Activated CD4-positive, CD25-positive, alpha-beta regulatory T cell treated with anti-CD3 and anti-CD28 coated beads, Interleukin-2, amount 50 U/mL, for 16 hours (primary cell): Measurements from ENCODE around the gene TTR.

Experiments
- DNase-seq: peaks from one replicate; pipeline ENCODE4 v3.0.0-alpha.2; 2020; ENCODE audit warnings: low read depth, low spot score

TTR gene

DNA sequence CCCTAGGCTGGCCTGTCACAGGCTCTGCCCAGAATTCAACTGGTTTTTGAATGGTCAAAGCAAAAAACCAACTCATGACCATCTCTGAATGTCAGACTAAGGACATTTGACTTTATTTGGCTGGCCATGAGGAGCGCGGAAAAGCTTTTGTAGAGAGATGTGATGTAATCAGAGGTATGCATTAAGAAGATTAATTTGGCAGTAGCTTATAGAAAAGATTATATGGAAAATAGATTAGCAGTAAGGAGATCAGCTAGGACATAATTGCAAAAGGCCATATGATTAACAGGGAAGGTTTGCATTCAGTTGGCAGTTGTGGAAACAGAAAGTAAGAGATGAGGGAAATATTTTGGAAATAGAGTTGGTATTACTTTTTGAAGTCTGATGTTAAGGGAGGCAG, 12.3 kb upstream of the TTR start:
- no peak for DNase-seq

DNA sequence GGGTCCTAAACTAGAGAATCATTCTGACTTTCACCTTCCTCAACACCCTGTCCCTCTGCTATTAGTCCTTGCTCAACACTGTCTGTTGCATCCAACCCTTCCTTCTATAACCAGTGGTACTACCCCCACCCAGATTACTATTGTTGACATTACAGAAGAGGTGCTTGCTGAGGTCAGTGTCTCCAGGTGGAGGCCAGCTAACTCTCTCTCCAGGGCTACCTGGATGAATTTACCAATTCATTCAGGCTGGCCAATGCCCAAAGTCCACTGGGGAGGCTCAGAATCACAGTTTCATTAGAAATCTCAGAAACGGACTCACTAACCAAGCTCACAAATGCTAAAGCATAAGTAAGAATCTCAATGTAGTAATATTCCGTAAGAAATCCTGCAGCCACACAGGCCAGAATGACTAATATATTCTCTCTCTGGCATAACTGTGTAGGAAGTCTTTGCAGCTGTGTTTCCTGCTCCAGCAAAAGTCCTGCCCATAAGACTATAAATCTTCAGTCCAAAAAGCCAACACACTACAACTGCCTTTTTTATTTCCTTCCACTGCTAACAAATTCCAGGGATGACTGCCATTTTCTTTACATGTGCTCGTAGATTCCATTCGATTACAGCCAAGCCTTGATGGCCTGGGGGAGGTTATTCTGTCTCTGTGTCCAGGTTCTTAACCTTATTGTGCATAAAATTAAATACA, 10.0 kb upstream of the TTR start:
- DNase-seq, result no peak

DNA sequence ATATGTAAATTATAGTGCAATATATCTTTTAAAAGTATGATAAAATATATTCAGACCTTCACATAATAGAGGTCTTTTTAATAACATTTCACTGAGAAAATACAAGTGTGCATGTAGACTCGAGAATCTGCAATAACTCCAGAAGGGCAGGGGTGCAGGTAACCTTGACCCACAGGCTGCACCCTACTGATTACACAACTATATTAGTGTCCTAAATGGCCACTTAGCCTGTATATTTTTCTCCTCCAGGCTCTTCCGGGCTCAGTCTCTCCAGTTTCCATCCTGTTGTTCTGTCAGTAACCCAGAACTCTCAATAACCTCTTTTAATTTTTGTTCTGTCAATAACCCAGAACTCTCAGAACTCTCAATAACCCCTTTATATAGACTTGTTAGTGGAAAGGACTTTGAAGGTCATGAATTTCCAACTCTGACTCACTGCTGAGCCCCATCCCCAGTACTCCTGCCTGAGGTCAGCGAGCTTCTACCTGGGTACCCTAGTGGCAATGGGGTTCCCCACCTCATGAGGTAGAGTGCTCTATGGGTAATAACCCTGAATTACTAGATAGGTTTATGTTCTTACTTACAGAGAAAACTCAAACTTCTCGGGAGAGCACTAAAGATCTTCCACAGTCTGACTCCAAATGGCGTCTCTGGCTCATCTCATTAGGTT, 8.4 kb upstream of the TTR start:
- no peak for DNase-seq

- no peak for DNase-seq
Measured at GRCh38 chr18:31585991-31586390, 5.7 kb upstream of the TTR start.

GRCh38 chr18:31586616-31587015, 5.1 kb upstream of the TTR start:
- no peak for DNase-seq

- no peak for DNase-seq
Measured at GRCh38 chr18:31587529-31587928, 4.1 kb upstream of the TTR start.

DNA sequence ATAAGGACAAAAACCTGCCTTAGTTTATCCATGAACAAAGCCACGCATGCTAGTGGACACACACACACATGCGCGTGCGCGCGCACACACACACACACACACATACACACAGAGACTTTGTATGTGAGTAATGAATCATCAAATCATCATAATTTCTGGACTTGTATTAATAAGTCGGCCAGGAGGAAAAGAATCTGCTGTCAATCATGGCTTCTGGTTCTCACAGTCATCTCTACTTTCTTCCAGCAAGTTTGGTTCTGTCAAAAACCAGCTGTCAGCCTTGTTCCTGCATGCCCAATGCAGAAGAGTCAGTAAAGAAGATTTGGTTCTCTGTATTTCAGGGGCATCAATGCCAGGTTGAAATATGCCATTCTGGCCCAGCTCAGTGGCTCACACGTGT, 1.1 kb upstream of the TTR start:
- no peak for DNase-seq

- DNase-seq, result no peak
Measured at GRCh38 chr18:31591113-31591512, 564 bp upstream of the TTR start.

DNA sequence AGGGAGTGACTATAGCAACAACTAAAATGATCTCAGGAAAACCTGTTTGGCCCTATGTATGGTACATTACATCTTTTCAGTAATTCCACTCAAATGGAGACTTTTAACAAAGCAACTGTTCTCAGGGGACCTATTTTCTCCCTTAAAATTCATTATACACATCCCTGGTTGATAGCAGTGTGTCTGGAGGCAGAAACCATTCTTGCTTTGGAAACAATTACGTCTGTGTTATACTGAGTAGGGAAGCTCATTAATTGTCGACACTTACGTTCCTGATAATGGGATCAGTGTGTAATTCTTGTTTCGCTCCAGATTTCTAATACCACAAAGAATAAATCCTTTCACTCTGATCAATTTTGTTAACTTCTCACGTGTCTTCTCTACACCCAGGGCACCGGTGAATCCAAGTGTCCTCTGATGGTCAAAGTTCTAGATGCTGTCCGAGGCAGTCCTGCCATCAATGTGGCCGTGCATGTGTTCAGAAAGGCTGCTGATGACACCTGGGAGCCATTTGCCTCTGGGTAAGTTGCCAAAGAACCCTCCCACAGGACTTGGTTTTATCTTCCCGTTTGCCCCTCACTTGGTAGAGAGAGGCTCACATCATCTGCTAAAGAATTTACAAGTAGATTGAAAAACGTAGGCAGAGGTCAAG, 955 bp downstream of the TTR start:
- no peak for DNase-seq

GRCh38 chr18:31595121-31595771, 3.6 kb downstream of the TTR start:
- no peak for DNase-seq

DNA sequence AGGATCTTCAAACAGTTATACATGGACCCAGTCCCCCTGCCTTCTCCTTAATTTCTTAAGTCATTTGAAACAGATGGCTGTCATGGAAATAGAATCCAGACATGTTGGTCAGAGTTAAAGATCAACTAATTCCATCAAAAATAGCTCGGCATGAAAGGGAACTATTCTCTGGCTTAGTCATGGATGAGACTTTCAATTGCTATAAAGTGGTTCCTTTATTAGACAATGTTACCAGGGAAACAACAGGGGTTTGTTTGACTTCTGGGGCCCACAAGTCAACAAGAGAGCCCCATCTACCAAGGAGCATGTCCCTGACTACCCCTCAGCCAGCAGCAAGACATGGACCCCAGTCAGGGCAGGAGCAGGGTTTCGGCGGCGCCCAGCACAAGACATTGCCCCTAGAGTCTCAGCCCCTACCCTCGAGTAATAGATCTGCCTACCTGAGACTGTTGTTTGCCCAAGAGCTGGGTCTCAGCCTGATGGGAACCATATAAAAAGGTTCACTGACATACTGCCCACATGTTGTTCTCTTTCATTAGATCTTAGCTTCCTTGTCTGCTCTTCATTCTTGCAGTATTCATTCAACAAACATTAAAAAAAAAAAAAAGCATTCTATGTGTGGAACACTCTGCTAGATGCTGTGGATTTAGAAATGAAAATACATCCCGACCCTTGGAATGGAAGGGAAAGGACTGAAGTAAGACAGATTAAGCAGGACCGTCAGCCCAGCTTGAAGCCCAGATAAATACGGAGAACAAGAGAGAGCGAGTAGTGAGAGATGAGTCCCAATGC, 4.6 kb downstream of the TTR start:
- no peak for DNase-seq

DNA sequence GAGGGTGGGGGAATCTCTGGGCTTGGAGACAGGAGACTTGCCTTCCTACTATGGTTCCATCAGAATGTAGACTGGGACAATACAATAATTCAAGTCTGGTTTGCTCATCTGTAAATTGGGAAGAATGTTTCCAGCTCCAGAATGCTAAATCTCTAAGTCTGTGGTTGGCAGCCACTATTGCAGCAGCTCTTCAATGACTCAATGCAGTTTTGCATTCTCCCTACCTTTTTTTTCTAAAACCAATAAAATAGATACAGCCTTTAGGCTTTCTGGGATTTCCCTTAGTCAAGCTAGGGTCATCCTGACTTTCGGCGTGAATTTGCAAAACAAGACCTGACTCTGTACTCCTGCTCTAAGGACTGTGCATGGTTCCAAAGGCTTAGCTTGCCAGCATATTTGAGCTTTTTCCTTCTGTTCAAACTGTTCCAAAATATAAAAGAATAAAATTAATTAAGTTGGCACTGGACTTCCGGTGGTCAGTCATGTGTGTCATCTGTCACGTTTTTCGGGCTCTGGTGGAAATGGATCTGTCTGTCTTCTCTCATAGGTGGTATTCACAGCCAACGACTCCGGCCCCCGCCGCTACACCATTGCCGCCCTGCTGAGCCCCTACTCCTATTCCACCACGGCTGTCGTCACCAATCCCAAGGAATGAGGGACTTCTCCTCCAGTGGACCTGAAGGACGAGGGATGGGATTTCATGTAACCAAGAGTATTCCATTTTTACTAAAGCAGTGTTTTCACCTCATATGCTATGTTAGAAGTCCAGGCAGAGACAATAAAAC, 6.5 kb downstream of the TTR start:
- no peak for DNase-seq

- no peak for DNase-seq
Measured at GRCh38 chr18:31603315-31603714, 11.6 kb downstream of the TTR start.

DNA sequence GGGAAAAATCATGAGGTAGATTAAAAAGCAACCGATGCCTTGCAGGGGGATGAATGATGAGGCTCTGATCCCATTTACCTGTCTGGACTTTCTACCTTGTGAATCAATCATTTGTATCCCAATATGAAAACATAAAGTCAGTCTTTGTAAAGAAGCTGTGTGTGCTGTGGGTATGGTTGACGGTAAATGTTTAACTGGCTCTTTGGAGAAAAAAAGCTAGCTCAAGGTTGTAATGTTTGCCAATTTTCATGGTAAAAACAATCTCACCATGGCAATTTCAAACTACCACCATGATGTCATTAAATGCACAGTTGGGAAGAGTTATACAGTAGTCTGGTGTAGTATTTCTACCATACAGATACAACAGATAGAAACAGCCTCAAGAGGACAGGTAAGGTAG, 14.6 kb downstream of the TTR start:
- DNase-seq, result no peak

DNA sequence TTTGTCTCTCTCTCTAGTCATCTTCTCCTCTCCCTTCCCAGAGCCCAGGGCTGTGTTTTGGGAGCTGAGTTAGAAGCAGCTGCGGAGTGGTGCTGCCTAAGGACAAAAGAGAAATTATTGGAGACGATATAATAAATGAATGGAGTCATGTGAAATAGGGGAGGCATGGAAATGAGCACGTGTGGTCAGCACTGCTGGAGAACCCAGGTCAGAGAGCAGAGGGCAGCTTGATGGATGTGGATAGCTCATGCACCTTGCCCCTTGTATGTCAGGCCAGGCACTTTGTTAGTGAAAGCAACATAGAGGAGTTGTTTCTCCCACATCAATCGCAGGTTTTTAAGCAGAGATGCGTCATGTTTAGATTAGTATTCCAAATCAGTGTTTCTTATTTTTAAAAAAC, 15.7 kb downstream of the TTR start:
- no peak for DNase-seq

DNA sequence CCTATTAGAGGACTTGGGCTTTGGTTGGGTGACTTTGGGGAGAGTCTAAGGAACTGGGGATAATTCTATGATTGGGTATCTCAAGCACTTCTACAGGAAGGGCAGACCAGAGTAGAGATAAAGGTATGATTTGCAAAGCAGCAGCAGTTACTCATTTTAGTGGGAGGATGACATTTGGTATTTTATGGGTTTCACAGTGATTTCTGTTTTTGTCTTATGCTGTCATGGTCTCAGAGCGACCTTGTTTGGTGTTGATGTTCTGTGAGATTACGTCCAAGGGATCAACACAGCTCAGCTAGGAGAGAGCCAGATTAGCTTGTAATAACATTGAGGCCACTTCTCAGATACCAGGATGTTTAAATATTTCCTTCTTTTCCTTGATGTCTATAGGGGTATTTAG, 18.2 kb downstream of the TTR start:
- DNase-seq, result no peak

DNA sequence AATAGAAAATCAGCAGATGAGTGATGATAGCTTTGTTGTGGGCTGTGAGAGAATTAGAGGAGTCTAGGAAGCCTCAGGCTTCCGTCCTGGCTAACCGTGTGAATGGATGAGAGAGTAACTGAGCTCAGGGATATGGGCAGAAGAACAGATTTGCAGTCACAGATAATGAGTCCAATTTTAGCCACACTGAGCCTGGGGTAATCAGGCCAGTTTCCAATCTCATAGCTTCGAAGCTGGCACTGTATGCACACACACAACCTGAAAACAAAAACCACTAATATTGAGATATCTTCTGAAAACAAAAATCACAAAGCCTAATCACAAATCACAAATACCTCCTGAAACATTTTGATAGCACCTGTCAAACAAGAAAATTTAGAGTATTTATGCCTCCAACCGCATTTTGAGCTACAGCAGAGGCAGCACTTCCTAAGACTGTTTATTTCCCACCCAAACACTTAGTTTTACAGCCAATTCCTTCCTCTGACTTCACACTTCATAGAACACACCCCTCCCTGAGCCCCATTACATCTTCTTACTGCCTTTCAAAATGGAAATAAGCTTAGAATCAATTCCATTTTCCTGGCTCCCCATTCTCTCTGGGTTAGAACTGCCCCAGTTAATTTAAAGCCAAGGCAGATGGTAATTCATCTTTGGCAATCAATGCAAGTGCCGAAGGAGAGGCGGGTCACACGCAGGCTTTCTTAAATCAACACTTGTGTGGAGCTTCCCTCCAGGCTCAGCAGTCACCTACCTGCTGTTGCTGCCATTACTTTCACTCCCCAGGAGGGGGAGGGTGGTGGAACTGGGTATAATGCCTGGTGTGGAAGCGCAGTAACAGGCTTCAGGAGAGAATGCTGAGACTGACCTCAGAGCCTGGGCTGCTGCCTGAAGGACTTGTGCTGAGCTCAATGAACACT, 18.9 kb downstream of the TTR start:
- no peak for DNase-seq

DNA sequence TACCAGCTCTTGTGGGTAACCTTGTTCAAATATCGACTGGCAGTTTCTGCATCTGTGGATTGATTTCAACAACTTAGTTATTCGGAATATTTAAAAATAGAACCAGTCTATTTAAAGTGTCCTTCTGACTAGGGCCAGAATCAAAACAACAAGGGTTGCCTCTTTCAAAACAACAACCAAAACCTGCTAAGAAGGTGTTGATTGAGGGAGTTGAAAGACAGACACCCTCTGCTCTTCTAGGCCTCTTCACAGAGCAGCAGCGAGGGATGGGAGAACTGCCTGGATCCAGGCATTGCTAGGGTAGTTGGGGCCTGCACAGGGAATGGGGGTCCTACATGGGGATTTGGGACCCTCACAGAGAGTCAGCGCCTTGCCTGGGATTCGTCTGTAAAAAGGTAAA, 19.8 kb downstream of the TTR start:
- DNase-seq, result no peak

GRCh38 chr18:31612124-31612523, 20.4 kb downstream of the TTR start:
- no peak for DNase-seq

DNA sequence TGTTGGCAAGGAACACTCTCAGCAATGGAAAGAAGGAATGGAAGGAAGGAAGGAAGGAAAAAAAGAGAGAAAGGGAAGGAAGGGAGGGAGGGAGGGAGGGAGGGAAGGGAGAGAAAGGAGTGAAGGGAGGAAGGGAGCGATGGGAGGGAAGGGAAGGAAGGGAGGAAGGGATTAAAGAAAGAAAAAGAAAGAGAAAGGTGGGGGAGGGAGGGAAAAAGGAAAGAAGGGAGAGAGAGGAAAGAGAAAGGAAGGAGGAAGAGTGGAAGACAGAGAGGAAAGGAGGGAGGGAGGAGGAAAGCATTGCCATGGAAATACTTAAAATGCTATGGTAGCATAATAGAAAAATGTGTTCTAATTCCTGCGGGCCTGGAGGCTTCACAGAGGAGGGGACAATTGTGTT, 22.4 kb downstream of the TTR start:
- no peak for DNase-seq
